ENCODE results near the gene TFPT.
A peak's percentile ranks its signal among the peaks of the same experiment; 100 is the strongest.

Gene TFPT

DNA sequence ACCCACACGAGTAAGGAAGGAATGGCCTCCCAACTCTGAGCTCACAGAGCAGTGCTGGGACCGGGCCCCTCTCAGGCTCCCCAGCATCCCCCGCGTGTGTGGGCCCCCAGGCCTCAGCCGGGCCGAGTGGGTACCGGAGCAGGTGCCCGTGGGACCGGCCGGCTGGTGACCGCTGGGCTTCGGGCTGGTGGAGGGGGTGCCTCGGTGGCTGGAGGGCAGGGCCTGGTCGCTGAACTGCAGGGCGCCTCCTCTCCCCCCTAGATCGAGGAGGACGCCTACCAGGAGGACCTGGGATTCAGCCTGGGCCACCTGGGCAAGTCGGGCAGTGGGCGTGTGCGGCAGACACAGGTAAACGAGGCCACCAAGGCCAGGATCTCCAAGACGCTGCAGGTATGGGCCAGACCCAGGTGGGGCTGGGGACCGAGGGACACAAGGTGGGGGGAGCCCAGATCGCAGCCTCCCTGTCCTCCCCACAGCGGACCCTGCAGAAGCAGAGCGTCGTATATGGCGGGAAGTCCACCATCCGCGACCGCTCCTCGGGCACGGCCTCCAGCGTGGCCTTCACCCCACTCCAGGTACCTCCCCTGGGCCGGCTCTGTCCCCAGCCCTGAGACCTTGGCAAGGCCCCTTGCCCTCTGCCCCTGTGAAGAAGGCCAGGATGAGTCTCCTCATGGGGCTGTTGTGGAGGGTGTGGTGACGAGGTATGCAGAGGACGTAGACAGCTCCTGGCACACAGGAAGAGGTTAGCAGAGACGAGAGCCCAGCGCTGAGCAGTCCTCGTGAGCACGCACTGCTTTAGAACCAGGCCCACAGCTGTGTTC lies 13.5 kb upstream of the TFPT start:
- Histone ChIP-seq H3K9me3 (ENCODE audit: control insufficient read depth, insufficient read depth, low read length) (no peaks in the 10 kb centered on the region), H3K4me1 (ENCODE audit: control insufficient read depth, insufficient read depth, low read length) (no peaks in the 10 kb centered on the region), H3K9ac (ENCODE audit: low read depth, low read length) (no peak overlapping the region), H3K27me3 (ENCODE audit: control insufficient read depth, insufficient read depth, low read length) (no peaks in the 10 kb centered on the region), H3K36me3 (ENCODE audit: control insufficient read depth, insufficient read depth, low read length) (peaks cover 46% of the 10 kb centered on the region), H3K4me3 (ENCODE audit: low read depth, low read length) (no peak overlapping the region)

DNA sequence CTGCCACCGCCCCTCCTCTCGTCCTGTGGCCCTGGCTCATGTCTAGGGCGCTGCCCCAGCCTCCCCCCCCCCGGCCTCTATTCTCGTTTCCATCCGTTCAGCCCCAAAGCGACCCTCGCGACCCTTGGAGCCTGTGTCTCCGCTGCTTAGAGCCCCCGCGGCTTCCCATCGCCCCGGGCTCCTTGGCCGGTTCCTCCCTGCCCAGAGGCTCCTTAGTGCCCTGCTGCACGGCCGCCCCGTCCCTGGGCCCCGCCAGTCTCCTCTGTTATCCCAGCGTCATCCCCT lies 12.9 kb upstream of the TFPT start:
- H3K9ac ChIP-seq (ENCODE audit: low read depth, low read length) = no peak overlapping the region
- H3K4me1 ChIP-seq (ENCODE audit: control insufficient read depth, insufficient read depth, low read length) = no peaks in the 10 kb centered on the region
- peaks cover 52% of the 10 kb centered on the region for H3K36me3 ChIP-seq (ENCODE audit: control insufficient read depth, insufficient read depth, low read length)
- H3K9me3 ChIP-seq (ENCODE audit: control insufficient read depth, insufficient read depth, low read length) = no peaks in the 10 kb centered on the region
- no peaks in the 10 kb centered on the region for H3K27me3 ChIP-seq (ENCODE audit: control insufficient read depth, insufficient read depth, low read length)
- H3K4me3 ChIP-seq (ENCODE audit: low read depth, low read length) = no peak overlapping the region

DNA sequence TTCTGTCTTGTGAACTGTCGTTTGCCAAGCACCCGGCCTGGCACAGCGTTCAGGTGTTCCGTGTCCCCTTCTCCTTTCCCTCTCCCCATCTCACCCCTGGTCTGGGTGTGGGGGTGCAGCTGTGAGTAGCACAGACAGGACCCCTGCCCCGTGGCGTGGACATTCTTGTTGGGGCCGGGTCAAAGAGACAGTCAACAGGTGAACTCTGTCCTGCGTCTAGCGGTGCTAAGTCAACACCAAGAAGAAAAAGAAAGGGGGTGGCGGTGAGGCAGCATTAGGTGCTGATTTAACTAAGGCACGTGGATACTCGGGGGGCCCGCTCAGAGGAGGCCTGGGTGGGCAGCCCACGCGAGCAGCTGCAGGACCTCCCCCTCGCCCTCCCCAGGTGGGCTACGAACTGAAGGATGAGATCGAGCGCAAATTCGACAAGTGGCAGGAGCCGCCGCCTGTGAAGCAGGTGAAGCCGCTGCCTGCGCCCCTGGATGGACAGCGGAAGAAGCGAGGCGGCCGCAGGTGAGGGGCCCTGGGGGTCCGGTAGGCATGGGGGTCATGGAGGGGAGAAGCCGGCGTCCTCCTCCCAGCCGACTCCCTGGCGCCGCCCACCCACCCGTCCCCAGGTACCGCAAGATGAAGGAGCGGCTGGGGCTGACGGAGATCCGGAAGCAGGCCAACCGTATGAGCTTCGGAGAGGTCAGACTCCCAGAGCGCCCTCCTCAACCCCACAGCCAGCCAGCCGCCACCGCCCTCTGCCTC lies 12.4 kb upstream of the TFPT start:
- Histone ChIP-seq H3K9me3 (ENCODE audit: control insufficient read depth, insufficient read depth, low read length) (no peaks in the 10 kb centered on the region), H3K36me3 (ENCODE audit: control insufficient read depth, insufficient read depth, low read length) (peaks cover 57% of the 10 kb centered on the region), H3K4me3 (ENCODE audit: low read depth, low read length) (no peak overlapping the region), H3K4me1 (ENCODE audit: control insufficient read depth, insufficient read depth, low read length) (no peaks in the 10 kb centered on the region), H3K9ac (ENCODE audit: low read depth, low read length) (no peak overlapping the region), H3K27me3 (ENCODE audit: control insufficient read depth, insufficient read depth, low read length) (no peaks in the 10 kb centered on the region)

DNA sequence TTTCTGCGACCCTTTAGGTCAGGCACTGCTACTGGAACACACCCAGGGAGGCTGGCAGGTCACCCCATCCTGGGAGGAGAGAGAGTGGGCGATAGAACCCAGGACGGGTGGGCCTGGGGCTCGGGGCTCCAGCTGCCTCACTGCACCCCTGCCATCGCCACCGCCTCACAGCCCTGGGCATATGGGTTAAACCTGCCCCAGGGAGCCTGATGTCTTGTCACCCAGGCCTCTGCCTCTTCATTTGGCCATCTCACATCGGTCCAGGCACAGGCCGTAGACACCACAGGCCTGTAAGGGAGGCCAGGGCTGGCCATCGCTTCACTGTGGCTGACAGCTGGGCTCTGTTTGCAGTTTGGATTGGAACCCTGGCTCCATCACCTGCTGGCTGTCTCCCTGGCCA lies 10.3 kb upstream of the TFPT start:
- Histone ChIP-seq H3K4me3 (ENCODE audit: low read depth, low read length) (no peak overlapping the region), H3K27me3 (ENCODE audit: control insufficient read depth, insufficient read depth, low read length) (no peaks in the 10 kb centered on the region), H3K9ac (ENCODE audit: low read depth, low read length) (no peak overlapping the region), H3K9me3 (ENCODE audit: control insufficient read depth, insufficient read depth, low read length) (no peaks in the 10 kb centered on the region), H3K36me3 (ENCODE audit: control insufficient read depth, insufficient read depth, low read length) (peaks cover 64% of the 10 kb centered on the region), H3K4me1 (ENCODE audit: control insufficient read depth, insufficient read depth, low read length) (no peaks in the 10 kb centered on the region)

DNA sequence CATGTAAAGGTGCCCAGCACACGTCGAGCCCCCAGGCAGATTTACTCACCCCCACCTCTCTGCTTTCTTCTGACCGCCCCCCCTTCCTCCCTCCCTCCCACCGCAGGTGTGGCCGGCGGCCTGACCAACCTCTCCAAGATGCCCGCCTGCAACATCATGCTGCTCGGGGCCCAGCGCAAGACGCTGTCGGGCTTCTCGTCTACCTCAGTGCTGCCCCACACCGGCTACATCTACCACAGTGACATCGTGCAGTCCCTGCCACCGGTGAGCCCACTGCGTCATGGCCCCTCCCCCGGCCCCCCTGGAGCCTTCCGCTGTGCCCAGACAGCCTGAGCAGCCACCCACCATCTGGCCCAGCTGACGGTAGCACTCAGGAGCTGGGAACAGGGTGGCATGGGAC lies 8.9 kb upstream of the TFPT start:
- Histone ChIP-seq H3K36me3 (ENCODE audit: control insufficient read depth, insufficient read depth, low read length) (peaks cover 67% of the 10 kb centered on the region), H3K9ac (ENCODE audit: low read depth, low read length) (no peak overlapping the region), H3K9me3 (ENCODE audit: control insufficient read depth, insufficient read depth, low read length) (no peaks in the 10 kb centered on the region), H3K4me3 (ENCODE audit: low read depth, low read length) (no peak overlapping the region), H3K27me3 (ENCODE audit: control insufficient read depth, insufficient read depth, low read length) (no peaks in the 10 kb centered on the region), H3K4me1 (ENCODE audit: control insufficient read depth, insufficient read depth, low read length) (no peaks in the 10 kb centered on the region)

DNA sequence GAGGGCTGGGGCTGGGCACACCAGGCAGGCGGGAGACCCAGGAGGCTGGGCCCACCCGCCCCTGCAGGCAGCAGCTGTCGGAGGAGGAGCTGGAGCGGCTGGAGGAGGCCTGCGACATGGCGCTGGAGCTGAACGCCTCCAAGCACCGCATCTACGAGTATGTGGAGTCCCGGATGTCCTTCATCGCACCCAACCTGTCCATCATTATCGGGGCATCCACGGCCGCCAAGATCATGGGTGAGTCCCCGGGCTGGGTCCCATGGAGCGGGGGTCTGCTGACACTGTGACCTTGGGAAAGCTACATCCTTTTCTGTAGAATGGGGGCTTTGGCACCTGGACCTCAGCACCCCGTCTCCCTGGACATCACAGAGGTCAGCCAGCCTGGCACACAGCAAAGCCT lies 8.2 kb upstream of the TFPT start:
- Histone ChIP-seq H3K9me3 (ENCODE audit: control insufficient read depth, insufficient read depth, low read length) (no peaks in the 10 kb centered on the region), H3K4me3 (ENCODE audit: low read depth, low read length) (no peak overlapping the region), H3K9ac (ENCODE audit: low read depth, low read length) (no peak overlapping the region), H3K27me3 (ENCODE audit: control insufficient read depth, insufficient read depth, low read length) (no peaks in the 10 kb centered on the region), H3K36me3 (ENCODE audit: control insufficient read depth, insufficient read depth, low read length) (peaks cover 60% of the 10 kb centered on the region), H3K4me1 (ENCODE audit: control insufficient read depth, insufficient read depth, low read length) (no peaks in the 10 kb centered on the region)

DNA sequence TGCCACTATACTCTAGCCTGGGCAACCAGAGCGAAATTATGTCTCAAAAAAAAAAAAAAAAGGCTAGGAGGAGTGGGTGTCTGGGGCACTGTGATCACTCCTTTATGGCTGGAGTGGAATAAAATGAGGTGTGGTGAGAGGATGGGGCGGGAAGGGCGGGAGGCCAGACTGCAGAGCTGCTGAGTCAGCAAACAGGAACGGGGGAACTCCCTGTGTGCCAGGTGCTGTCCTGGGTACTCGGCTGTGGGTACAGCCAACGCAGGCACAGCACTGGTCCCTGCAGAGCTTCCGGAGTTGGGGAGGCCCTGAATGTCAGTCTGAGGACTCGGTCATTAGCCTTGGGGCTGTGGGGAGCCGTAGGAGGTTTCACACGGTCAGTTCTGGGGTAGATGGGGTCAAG lies 5.8 kb upstream of the TFPT start:
- Histone ChIP-seq H3K4me3 (ENCODE audit: low read depth, low read length) (no peak overlapping the region), H3K9ac (ENCODE audit: low read depth, low read length) (no peak overlapping the region), H3K36me3 (ENCODE audit: control insufficient read depth, insufficient read depth, low read length) (peaks cover 58% of the 10 kb centered on the region), H3K27me3 (ENCODE audit: control insufficient read depth, insufficient read depth, low read length) (no peaks in the 10 kb centered on the region), H3K4me1 (ENCODE audit: control insufficient read depth, insufficient read depth, low read length) (no peaks in the 10 kb centered on the region), H3K9me3 (ENCODE audit: control insufficient read depth, insufficient read depth, low read length) (no peaks in the 10 kb centered on the region)

DNA sequence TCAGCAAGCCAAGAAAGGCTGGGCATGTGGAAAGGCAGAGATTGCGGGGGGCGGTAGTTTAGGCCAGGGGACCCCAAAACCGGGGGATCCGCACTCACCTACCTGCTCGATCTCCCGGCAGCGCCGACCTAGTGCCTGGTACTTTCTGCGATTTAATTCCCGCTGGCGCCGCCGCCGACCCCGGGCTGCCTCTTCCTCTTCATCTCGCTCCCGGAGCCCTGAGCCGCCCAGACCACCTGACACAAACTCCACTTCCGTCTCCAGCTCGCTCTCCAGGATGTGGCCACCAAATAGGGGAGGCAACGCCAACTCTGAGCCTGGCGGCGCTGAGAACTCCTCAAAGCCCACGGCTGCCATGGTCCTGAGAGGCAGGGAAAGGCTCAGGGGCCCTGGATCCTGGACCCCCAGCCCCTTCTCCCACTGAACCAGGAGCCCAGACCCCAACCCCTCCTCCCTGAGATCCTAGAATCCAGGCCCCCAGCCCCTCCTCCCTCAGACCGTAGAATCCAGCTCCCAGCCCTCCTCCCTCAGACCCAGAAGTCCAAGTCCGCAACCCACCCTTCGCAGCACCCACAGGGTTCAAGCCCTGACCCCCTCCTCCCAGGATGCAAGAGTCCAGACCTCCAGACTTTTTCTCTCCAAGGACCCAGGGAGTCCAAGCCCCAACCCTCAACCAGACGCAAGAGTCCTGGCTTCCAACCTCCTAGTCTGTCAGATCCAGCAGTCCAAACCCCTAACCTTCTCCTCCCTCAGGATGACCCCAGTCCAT lies 933 bp downstream of the TFPT start:
- peaks cover 26% of the 10 kb centered on the region for H3K36me3 ChIP-seq (ENCODE audit: control insufficient read depth, insufficient read depth, low read length)
- no peaks in the 10 kb centered on the region for H3K4me1 ChIP-seq (ENCODE audit: control insufficient read depth, insufficient read depth, low read length)

DNA sequence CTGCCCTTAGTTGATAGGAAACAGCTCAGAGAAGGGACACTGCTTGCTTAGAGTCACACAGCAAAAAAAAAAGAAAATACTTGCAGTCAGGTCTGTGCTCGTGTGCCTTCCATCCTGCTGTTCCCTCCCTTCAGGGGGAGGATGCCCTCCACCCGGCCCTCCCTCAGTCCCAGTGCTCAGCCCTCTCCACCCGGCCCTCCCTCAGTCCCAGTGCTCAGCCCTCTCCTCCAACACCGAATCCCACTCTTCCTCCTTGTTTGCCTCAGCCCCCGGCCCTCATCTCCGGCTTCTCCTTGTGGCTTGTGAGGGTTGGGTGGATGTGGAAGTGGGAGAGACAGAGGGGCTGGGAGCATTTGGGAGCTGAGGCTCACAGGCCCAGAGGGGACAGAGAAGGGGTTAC lies 5.8 kb downstream of the TFPT start:
- Histone ChIP-seq H3K9me3 (ENCODE audit: control insufficient read depth, insufficient read depth, low read length) (no peaks in the 10 kb centered on the region), H3K9ac (ENCODE audit: low read depth, low read length) (no peak overlapping the region), H3K4me1 (ENCODE audit: control insufficient read depth, insufficient read depth, low read length) (no peaks in the 10 kb centered on the region), H3K27me3 (ENCODE audit: control insufficient read depth, insufficient read depth, low read length) (no peaks in the 10 kb centered on the region), H3K36me3 (ENCODE audit: control insufficient read depth, insufficient read depth, low read length) (peaks cover 59% of the 10 kb centered on the region), H3K4me3 (ENCODE audit: low read depth, low read length) (no peak overlapping the region)

More for the DNA sequence above, 933 bp downstream of the TFPT start:
- Histone ChIP-seq H3K4me3 (ENCODE audit: low read depth, low read length) (peak overlapping the region; percentile 79), H3K9me3 (ENCODE audit: control insufficient read depth, insufficient read depth, low read length) (no peaks in the 10 kb centered on the region), H3K27me3 (ENCODE audit: control insufficient read depth, insufficient read depth, low read length) (no peaks in the 10 kb centered on the region), H3K9ac (ENCODE audit: low read depth, low read length) (peak overlapping the region; percentile 90)

DNA sequence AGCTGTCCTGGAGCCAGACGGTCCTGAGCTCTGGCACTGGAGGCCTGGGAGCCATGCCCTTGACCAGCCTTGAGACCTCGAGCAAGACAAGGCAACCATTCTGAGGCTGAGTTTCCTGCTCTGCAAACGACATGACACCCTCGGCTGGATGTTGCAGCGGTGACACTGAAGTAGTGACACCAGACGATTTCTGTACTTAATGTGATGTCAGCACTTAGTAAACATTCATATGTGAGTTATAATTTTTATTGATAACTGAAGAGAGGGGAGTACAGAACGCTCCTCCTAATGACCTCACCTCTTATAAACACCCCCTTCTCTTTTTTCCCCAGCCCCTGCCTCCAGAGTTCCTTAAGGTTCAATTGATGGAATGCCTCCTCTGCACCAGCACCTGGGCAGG lies 7.0 kb downstream of the TFPT start:
- Histone ChIP-seq H3K9ac (ENCODE audit: low read depth, low read length) (no peak overlapping the region), H3K4me1 (ENCODE audit: control insufficient read depth, insufficient read depth, low read length) (no peaks in the 10 kb centered on the region), H3K4me3 (ENCODE audit: low read depth, low read length) (no peak overlapping the region), H3K9me3 (ENCODE audit: control insufficient read depth, insufficient read depth, low read length) (no peaks in the 10 kb centered on the region), H3K27me3 (ENCODE audit: control insufficient read depth, insufficient read depth, low read length) (no peaks in the 10 kb centered on the region), H3K36me3 (ENCODE audit: control insufficient read depth, insufficient read depth, low read length) (peaks cover 55% of the 10 kb centered on the region)

DNA sequence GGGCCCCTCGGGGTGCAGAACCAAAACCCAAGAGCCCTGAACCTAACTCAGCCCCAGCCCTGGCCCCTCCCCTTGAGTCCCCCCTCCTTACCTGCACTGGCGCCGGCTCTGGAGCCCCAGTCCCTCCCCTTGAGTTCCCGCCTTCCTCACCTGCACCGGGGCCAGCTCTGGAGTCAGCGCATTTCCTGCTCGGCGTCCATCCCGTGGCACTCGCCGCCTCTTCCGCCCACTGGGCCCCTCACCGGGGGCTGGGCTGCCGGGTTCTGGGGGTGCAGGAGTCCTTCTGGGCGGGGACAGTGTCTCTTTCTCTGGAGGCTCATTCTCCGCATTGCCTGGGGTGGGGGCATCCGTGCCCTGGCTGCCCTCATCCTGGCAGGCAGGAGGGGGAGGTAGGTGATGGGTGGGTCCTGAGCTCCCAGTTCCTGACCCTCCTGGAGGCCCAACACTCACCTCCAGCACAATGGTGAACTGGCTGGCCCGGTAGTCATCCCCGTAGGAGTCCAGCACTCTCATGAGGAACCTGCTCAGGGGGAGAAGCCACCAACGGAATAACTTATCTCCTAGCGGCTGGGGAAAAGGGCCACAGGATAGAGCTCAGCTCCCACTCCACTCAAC lies 7.5 kb downstream of the TFPT start:
- H3K9ac ChIP-seq (ENCODE audit: low read depth, low read length) = no peak overlapping the region
- H3K9me3 ChIP-seq (ENCODE audit: control insufficient read depth, insufficient read depth, low read length) = no peaks in the 10 kb centered on the region
- H3K4me1 ChIP-seq (ENCODE audit: control insufficient read depth, insufficient read depth, low read length) = no peaks in the 10 kb centered on the region
- H3K36me3 ChIP-seq (ENCODE audit: control insufficient read depth, insufficient read depth, low read length) = peaks cover 52% of the 10 kb centered on the region
- H3K27me3 ChIP-seq (ENCODE audit: control insufficient read depth, insufficient read depth, low read length) = no peaks in the 10 kb centered on the region
- H3K4me3 ChIP-seq (ENCODE audit: low read depth, low read length) = no peak overlapping the region

Data from iPS-15b (cell line).